Frontal cortex (tissue), 4 donors: ENCODE measurements around the gene RGS1. TPM values are rescaled to one million over a fixed set of nuclear protein-coding genes. Genes with fewer than 3 reads are reported as not detected.

ENCODE experiments used
- DNase-seq, 2 donors: peaks; one replicate each; pipeline ENCODE4 v3.0.0; 2012; ENCODE audit warnings: low spot score in 2 of 2
- FAIRE-seq: peaks from 2 replicates; lab custom pipeline; 2012; peaks lifted over from hg19 to GRCh38; lab: Jason Lieb, UNC
- total RNA-seq: library from RNA; depleted of rRNA; stranded (reverse); fragments of >200 nt; gene quantifications from one replicate; pipeline ENCODE4 v1.2.3, GENCODE V29; 2014
- donor health status: control.
- donor health status: control.
- donor health status: control.

Gene RGS1
- total RNA-seq, 1 donor from 2014 or later, result 6.5 TPM

DNA sequence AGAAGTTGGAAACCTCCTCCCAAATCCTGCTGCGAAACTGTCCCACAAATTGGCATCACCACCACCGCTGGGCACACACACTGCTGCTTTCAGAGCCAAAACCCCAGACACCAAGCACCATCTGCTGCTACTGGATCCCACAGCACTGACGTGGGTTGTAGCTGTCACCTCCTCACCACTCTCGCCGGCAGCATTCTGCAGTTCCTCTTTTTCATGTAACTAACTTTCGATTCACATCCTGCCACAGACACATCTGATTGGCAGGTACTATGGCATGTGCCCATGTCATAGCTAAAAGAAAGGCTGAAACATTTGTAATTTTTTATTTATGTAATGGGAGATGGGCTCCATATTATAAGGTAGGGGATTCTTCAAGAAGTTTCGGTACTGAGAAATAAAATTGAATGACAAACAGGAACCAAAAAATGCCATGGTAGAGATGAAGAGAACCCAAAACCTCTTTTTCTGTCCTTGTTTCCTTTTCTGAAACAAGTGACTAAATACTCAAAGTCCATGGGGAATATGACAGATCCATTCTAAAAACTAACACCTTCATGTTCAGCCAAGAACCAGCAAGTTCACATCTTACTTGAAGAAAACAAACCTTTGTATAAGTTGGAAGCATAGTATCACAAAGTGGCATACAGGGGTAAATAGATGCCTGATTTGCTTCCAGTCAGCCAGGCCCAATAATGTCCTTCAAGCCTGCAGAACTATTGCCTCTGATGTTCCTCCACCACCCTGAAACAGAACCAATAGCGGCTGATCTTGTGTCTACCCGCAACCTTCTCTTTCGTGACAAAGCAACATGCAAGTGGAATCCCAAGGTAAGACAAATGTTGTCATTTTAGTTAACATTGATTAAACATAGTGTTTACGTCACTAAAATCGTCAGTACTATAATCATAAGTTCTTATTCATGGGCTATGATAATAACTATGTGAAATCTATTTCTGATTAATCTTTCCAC is 33.8 kb downstream of the RGS1 start:
- DNase-seq (peak in 1 of 2 donors; percentile 2), FAIRE-seq (no peak)

DNA sequence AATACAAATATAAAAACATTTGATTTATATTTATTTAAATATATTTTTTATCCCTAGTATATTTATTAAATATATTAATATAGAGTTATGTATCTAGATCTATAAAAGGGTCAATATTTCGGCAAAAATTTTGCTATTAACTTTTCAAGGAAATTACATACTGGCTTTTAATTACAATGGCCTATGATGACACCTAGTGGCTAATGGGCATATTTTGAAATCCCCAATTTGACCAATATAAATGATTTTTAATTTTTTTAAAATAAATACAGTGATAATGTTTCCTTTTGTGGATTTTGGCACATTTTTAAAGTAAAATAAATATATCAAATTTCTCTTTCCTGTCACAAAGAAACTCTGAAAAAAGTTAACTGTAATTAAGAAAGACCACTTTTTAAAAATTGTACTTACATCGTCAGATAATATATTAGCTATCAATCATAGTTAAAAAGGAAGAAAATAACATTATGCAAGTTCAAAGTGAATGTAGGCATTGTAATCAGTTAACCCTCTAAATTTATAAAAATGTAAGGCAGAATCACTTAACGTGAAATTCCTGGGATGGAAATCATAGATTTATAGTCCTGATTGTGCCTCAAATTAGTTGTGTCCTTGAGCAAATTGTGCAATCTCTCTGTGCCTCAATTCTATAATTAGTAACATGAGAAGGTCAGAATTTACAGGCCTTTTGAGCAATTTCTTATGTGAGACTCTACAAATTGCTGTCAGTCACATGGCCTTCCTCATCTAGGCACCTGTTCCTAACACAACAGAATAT is 34.7 kb downstream of the RGS1 start:
- FAIRE-seq (peak; percentile 99), DNase-seq (peak in 1 of 2 donors; percentile 5)

DNA sequence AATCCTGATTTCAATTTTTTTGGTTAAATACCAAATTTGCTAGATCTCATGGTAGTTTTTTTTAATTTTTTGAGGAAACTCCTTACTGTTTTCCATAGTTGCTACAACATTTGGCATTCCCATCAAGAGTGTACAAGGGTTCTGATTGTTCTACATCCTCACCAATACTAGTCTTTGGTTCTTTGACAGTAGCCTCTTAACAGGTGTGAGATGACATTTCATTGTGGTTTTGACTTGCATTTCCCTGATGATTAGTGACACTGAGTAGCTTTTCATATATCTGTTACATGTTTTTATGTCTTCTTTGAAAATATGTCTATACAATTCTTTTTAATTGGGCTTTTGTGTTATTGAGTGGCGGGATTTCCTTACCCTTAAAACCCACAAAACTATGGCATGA is 39.5 kb downstream of the RGS1 start:
- DNase-seq (no peak), FAIRE-seq (no peak)

DNA sequence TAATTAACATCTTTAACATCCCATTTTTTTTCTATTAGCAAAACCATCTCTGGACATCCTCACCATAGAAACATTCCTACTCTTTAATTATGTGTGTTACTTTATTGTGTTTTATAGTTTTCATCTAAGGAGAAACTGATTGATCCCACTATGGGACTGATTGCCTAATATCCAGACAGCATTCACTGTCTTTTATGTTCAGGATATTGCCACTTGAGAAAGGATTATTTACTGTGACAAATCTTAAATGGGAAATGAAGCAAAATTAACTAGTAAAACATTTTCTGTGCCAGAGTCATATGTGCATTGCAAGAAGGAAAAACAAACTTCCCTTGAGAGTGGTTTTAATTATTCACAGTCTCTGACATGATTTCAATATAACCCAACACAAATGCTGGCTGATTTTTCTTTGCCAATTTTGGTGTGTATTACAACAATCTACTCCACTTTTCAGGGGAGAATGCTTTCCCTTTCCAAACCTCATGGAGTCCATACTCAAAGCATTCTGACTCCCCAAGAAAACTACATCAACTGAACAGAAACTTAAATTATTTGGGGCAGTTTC is 44.6 kb downstream of the RGS1 start:
- FAIRE-seq, result no peak
- no peak for DNase-seq

DNA sequence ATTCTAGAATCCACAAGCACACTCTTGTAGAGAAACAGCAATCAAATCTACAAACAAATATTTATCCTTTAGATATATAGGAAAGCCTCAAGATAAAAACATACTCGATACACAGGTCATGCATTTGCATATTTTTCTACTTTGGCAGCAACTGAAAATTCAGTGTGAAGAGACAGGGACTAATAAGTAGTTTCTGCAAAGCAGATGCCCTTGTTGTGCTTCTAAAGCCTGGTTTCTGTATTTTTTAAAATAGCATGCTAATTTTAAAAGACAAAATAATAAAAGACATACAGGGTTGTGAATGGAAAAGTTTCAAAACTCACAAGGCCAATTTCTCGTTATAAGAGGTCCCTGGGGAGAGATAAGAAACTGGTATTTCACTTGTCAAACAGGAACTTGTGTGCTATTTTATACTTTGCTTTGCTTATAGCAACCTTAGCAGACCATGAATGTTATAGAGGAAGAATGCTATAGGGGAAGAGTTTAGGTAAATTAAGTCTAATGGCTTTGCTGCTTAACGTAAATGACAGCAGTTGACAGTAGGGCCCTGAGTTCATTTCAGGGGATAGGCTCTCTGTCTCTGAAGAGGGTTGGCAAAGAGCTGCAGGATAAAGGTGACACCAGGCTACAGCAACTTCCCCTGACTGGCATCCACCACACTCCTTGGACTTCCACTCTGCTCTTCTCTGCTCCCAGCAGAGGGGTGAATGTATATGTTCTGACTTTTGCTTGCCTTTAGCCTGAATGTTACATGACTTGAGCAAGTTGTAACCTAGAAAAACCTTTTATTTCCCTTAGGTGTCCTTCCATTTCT is 51.0 kb downstream of the RGS1 start:
- no peak for DNase-seq
- no peak for FAIRE-seq

DNA sequence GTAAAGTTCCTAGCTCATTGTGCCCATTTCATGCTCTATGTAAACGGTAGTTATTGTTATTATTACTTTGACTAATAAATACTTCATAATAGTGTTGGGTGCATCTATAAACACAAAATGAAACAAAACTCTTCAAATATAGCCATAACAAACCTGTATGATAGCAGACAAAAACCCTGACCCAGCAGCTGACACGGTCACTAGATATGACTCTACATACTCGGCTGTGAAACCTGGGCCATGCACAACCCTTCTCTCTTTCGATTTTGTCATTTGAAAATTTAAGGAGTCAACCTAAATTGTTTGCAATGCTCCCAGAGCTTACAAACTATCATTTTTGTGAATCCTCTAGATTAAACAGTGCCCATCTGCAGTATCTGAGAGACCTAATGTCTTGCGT is 52.3 kb downstream of the RGS1 start:
- DNase-seq (no peak), FAIRE-seq (no peak)

DNA sequence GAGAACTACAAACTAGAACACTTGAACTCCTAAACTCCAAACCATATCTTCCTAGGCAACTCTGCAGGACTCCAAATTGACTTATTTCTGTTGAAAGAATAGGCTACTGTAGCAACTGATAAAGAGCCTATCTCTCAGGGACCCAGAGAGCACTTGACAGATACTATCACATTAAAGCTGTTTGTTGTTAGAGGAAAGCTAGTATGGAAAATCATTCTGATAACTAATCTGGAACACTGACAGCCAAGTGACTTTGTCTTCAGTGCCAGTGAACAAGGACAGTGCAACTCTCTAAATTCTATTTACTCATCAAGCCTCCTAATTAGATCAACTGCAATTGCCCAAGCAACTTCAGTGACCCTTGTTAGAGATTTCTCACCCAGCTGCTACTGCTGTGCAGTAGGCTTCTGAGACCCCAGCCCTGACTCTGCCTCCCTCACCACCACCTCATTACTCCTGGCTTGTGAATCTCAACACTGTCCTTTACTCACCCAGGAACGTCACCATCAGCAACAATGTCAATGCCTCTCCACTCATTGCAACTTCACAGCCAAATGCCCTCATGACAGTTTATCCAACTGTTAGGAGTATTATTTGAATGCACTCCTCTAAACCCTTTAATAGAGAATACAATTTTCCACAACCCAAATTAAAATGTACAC is 53.0 kb downstream of the RGS1 start:
- DNase-seq (no peak), FAIRE-seq (no peak)

DNA sequence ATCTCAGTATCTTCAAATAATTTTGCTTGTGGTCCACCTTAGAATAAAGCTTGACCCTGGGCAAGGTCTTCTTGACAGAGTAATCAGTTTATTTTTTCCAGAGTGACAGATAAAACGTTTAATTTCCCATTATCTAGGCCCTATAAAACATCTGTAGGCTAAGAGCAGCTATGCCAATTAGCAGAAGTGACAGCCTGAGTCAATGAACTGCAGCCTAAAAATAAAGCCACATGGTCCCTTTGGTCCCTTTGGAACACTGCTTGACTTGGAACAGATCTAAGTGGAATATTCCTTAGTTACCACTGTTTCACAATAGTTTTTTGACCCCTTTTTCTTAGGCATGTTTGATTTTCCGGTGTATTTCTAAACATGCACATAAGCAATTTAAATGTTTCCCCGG is 54.0 kb downstream of the RGS1 start:
- FAIRE-seq, result no peak
- no peak for DNase-seq

Other genes with a start within 250 kb of the RGS1 start
- gene RGS13, start 60.4 kb downstream of the RGS1 start, total RNA-seq, result not detected
- gene RGS2, start 233.3 kb downstream of the RGS1 start, total RNA-seq, result 55.4 TPM